Breast epithelium (tissue), 3 donors: ENCODE measurements around the gene SF1.

Experiments used
- CTCF ChIP-seq, 3 donors: fragments of 450-650 bp; IDR thresholded peaks; one replicate each; pipeline ENCODE4 v1.5.1; 2016 to 2017; ENCODE audit warnings: antibody characterized with exemption in 3 of 3, mild to moderate bottlenecking in 3 of 3, moderate library complexity in 3 of 3
- POLR2A ChIP-seq: fragments of 450-650 bp; IDR thresholded peaks from one replicate; pipeline ENCODE4 v1.6.1; 2016; ENCODE audit warnings: antibody characterized with exemption, mild to moderate bottlenecking, moderate library complexity

GRCh38 chr11:64715756-64716472, 62.4 kb downstream of the SF1 start:
- TF ChIP-seq CTCF (IDR thresholded peaks at IDR 0.05) (no peak), POLR2A (no peak)
